Measurements from ENCODE around the gene SCNN1B. TPM values are rescaled to one million over a fixed set of nuclear protein-coding genes. Genes with fewer than 3 reads are reported as not detected.

Gene SCNN1B
- total RNA-seq, 2 experiments from 2014 or later: not detected

DNA sequence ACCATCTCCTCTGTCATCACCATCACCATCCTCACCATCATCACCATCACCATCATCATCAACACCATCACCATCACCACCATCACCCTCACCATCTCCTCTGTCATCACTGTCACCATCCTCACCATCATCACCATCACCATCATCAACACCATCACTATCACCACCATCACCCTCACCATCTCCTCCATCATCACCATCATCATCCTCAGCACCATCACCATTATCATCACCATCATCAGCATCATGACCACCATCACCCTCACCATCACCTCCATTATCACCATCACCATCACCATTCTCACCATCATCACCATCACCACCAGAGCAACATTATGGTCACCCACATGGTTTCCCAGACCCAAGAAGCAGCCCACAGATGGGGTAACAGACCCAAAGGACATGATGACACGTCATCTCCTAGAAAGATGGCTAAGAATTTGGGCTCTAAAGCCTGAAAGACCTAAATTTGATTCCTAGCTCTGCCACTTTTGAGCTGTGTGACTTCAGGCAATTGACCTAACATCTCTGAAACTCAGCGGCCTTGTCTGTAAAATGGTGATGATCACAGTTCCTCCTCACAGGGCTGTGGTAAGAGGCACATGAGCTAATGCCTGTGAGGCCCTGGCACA is 14.6 kb downstream of the SCNN1B start:
- ChIA-PET CTCF (no interaction called here), POLR2A (no interaction called here)
- peaks cover 0 to 7% of the 10 kb centered on the region in 2 experiments for H3K9me3 ChIP-seq (ENCODE audit: control insufficient read depth in 1 of 2, insufficient read depth in 1 of 2, low read length in 2 of 2)
- intact Hi-C loops (cut with DNase I, micrococcal nuclease): no loop called here
- Mint-ChIP-seq H3K4me1 (ENCODE audit: low read depth) (no peaks in the 10 kb centered on the region), H3K36me3 (ENCODE audit: low read depth) (no peaks in the 10 kb centered on the region), H3K27ac (no peak overlapping the region), H3K9me3 (no peaks in the 10 kb centered on the region), H3K27me3 (no peaks in the 10 kb centered on the region), H3K4me3 (no peak overlapping the region)
- H3K4me3 ChIP-seq (ENCODE audit: low read length): no peak overlapping the region
- TF ChIP-seq, protein P1, sequence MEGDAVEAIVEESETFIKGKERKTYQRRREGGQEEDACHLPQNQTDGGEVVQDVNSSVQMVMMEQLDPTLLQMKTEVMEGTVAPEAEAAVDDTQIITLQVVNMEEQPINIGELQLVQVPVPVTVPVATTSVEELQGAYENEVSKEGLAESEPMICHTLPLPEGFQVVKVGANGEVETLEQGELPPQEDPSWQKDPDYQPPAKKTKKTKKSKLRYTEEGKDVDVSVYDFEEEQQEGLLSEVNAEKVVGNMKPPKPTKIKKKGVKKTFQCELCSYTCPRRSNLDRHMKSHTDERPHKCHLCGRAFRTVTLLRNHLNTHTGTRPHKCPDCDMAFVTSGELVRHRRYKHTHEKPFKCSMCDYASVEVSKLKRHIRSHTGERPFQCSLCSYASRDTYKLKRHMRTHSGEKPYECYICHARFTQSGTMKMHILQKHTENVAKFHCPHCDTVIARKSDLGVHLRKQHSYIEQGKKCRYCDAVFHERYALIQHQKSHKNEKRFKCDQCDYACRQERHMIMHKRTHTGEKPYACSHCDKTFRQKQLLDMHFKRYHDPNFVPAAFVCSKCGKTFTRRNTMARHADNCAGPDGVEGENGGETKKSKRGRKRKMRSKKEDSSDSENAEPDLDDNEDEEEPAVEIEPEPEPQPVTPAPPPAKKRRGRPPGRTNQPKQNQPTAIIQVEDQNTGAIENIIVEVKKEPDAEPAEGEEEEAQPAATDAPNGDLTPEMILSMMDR (IDR thresholded peaks at IDR 0.05): no peak
- DNase-seq: no peak
- no peaks in the 10 kb centered on the region for H3K36me3 ChIP-seq (ENCODE audit: insufficient read depth, low read length)
- ATAC-seq (ENCODE audit: poor library complexity): no peak
- H3K27me3 ChIP-seq (ENCODE audit: control insufficient read depth in 1 of 2, insufficient read depth in 2 of 2, low read length in 2 of 2): peaks cover 0 to 4% of the 10 kb centered on the region in 2 experiments
- no peaks in the 10 kb centered on the region for H3K4me1 ChIP-seq (ENCODE audit: insufficient read depth, low read length)
- H3K27ac ChIP-seq (ENCODE audit: low read depth in 1 of 2, low read length in 2 of 2): no peak overlapping the region

DNA sequence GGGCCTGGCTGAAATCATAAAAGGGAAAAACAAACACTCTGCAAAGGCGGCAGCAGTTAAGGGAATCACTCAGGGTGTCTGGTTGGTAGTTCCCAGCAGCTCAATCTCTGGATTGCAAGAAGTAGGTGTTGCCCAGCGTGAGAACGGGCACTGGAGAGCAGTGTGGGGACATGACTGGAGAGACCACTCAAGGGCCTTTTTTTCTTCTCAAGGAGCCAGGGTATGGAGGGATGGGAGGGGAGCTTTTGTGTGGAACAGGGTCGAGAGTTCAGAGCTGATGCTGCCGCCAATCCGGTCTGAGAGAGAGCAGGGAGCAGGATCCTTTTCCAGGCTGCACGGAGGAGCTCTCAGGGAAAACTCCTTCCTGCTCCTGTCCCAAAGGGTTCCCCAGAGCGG is 15.2 kb downstream of the SCNN1B start:
- Histone ChIP-seq H3K9me3 (ENCODE audit: control insufficient read depth in 1 of 2, insufficient read depth in 1 of 2, low read length in 2 of 2) (peaks cover 0 to 7% of the 10 kb centered on the region in 2 experiments), H3K36me3 (ENCODE audit: insufficient read depth, low read length) (no peaks in the 10 kb centered on the region), H3K4me1 (ENCODE audit: insufficient read depth, low read length) (no peaks in the 10 kb centered on the region), H3K27ac (ENCODE audit: low read depth in 1 of 2, low read length in 2 of 2) (no peak overlapping the region), H3K4me3 (ENCODE audit: low read length) (no peak overlapping the region), H3K27me3 (ENCODE audit: control insufficient read depth in 1 of 2, insufficient read depth in 2 of 2, low read length in 2 of 2) (peaks cover 0 to 4% of the 10 kb centered on the region in 2 experiments)
- Mint-ChIP-seq H3K4me1 (ENCODE audit: low read depth) (no peaks in the 10 kb centered on the region), H3K9me3 (no peaks in the 10 kb centered on the region), H3K4me3 (no peak overlapping the region), H3K27ac (no peak overlapping the region), H3K36me3 (ENCODE audit: low read depth) (no peaks in the 10 kb centered on the region), H3K27me3 (no peaks in the 10 kb centered on the region)
- TF ChIP-seq, protein P1 (IDR thresholded peaks at IDR 0.05): no peak
- ChIA-PET POLR2A (no interaction called here), CTCF (no interaction called here)
- DNase-seq (no peak), ATAC-seq (ENCODE audit: poor library complexity) (no peak)
- intact Hi-C loops (cut with DNase I, micrococcal nuclease): no loop called here

DNA sequence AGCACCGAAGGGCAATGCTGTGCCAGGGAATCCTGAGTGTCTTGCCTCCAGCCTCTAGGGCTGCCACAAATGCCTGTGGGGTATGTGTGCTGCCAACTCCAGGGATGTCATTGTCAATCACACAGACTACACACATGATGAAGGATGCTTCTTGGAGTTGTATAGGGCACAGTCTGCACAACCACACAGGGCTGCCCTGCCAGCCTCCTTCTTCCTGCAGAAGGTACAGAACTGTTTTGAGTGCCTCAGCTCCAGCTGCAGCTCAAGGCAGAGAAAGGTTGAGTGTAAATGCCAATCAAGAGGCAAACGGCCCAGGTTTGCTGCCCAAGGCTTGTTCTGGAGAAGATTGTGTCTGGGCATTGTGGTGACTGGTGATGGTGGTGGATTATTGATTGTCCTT is 15.6 kb downstream of the SCNN1B start:
- Mint-ChIP-seq H3K4me3 (no peak overlapping the region), H3K27ac (no peak overlapping the region), H3K36me3 (ENCODE audit: low read depth) (no peaks in the 10 kb centered on the region), H3K4me1 (ENCODE audit: low read depth) (no peaks in the 10 kb centered on the region), H3K27me3 (no peaks in the 10 kb centered on the region), H3K9me3 (no peaks in the 10 kb centered on the region)
- H3K36me3 ChIP-seq (ENCODE audit: insufficient read depth, low read length): no peaks in the 10 kb centered on the region
- CTCF ChIA-PET: no interaction called here
- H3K9me3 ChIP-seq (ENCODE audit: control insufficient read depth in 1 of 2, insufficient read depth in 1 of 2, low read length in 2 of 2): peaks cover 0 to 7% of the 10 kb centered on the region in 2 experiments
- POLR2A ChIA-PET: no interaction called here
- intact Hi-C loops (cut with DNase I, micrococcal nuclease): no loop called here
- ATAC-seq (ENCODE audit: poor library complexity): no peak
- no peak overlapping the region for H3K27ac ChIP-seq (ENCODE audit: low read depth in 1 of 2, low read length in 2 of 2)
- no peak for DNase-seq
- no peak overlapping the region for H3K4me3 ChIP-seq (ENCODE audit: low read length)
- H3K27me3 ChIP-seq (ENCODE audit: control insufficient read depth in 1 of 2, insufficient read depth in 2 of 2, low read length in 2 of 2): peaks cover 0 to 4% of the 10 kb centered on the region in 2 experiments
- H3K4me1 ChIP-seq (ENCODE audit: insufficient read depth, low read length): no peaks in the 10 kb centered on the region
- TF ChIP-seq, protein P1 (IDR thresholded peaks at IDR 0.05): no peak
